HG03460 (cell line): ENCODE results near the gene DCTN4.

ENCODE experiments used
- ATAC-seq: cut with Tn5 transposase; IDR thresholded peaks from one replicate; pipeline ENCODE4 v1.9.1; 2021; ENCODE audit not compliant: unreplicated experiment

Gene DCTN4

DNA sequence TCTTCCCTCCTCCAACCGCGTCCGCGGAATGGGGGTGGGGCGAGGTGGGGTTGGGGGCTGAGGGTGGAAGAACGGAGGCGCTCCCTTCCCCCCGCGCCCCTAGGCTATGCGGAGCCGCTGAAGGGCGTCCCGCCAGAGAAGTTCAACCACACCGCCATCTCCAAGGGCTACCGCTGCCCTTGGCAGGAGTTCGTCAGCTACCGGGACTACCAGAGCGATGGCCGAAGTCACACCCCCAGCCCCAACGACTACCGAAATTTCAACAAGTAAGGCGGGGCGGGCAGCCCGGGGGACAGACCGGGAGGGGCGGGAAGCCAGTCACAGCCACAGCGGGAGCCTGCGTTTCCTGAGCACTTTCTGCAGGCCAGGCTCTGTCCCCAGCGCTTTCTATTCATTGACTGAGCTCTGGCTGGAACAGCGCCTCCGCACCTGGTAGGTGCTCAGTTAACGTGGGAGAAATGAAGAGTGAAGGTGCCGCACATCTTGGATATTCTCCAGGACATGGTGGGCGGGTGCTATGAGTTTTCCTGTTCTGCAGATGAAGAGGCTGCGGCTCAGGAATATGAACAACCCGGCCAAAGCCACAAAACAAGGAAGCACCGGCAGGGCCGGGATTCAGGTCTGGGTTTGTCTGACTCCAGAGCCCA, 86.5 kb downstream of the DCTN4 start:
- ATAC-seq = no peak

DNA sequence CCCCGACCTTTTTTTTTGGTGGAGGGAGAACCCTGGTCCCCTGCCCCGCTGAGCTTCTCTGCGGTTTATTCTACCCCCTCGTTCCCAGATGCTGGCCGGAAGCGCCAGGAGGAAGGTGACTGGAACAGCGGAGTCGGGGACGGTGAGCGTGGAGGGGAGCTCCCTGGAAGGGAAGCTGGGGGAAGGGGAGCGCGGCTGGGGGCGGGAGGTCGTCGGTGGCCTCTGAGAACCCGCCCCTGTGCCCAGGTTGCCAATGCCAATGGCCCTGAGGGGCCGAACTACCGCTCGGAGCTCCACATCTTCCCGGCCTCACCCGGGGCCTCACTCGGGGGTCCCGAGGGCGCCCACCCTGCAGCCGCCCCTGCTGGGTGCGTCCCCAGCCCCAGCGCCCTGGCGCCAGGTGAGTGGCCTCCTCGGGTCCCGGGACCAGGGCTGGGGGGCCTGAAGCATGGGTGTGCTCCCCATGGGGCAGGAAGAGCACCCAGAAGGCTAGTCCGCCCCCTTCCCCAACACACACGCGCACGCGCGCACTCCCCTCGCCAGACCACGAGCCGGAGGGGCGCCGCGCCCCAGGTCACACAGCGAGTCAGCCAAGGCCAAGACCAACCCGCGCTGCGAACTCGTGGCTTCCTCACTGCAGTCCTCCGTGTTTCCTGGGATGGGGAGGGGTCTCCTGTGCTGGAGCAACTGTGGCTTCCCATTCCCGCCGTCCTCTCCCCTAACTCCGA, 87.1 kb downstream of the DCTN4 start:
- ATAC-seq = no peak

DNA sequence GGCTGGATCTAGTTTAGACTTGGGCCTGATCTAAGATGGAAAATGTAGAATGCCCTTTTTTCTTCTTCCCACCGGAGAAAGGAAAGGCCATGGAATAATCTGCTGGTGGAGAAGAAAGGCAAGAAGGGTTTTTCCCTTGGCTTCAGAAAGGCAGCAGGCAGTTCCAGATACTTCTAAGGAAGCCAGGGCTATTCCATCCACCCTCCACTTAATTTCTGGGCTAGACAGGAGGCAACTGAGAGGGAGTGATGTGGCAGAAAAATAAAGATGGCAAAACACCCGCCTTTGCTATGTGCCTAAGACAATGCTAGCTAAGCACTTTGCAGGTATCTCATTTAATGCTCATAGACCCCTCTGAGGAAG, 87.9 kb downstream of the DCTN4 start:
- ATAC-seq = no peak

DNA sequence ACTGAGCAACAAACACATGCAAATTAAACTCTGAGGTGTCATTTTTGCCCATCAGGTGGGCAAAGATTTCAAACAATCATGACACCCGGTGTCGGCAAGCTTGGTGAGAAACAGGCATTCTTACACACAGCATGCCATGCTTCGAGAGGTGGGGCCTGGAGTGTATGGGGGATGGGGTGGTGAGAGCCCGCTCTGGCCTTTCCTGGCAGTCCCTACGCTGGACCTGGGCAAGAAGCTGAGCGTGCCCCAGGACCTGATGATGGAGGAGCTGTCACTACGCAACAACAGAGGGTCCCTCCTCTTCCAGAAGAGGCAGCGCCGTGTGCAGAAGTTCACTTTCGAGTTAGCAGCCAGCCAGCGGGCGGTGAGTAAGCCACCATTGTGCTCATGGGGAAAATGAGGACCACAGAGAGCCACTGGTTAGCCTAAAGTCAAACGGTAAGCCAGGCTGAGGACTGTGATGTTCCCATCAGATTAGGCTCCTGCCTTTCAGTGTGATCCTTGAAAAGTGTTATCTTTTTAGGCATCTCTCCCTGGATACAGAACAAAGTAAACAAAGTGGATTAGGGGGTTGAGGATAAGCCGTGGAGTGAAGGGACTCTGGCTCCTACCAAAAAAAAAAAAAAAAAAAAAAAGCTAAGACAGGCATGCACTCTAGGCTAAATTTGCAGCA, 88.4 kb downstream of the DCTN4 start:
- ATAC-seq = no peak

DNA sequence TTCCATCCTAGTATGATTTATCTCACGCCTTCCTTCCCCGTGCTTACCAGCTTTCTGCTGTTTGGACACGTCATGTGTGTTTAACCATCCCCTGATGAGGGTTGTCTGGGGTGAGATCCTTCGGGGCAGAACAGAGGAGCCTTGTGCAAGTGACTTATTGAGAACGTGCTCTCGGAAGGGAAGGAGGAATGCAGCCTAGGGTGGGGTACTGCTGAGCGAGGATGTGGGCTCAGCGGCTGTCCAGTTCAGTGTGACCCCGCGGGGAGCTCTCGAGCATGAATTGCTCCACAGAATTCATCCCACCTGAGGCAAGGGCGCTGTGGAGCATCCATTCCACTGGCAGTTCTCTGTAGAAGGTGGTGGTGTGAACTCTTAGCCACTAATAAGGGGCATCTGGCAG, 93.8 kb downstream of the DCTN4 start:
- ATAC-seq = no peak

DNA sequence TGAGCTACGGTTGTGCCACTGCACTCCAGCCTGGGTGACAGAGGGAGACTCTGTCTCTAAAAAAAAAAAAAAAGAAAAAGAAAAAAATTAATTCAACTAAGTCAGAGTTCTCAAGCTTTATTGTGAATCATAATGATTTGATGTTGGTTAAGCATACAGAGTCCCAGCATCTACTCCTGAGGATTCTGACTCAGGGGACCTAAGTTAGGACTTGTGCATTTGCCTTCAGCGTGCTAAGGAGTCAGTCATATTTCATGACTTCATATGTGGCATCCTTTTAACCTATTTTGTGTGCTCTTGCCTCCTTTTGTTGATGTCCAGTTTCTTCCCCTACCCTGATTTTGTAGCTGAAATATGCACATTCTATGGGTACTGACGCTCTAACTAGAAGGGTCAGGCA, 94.9 kb downstream of the DCTN4 start:
- no peak for ATAC-seq

DNA sequence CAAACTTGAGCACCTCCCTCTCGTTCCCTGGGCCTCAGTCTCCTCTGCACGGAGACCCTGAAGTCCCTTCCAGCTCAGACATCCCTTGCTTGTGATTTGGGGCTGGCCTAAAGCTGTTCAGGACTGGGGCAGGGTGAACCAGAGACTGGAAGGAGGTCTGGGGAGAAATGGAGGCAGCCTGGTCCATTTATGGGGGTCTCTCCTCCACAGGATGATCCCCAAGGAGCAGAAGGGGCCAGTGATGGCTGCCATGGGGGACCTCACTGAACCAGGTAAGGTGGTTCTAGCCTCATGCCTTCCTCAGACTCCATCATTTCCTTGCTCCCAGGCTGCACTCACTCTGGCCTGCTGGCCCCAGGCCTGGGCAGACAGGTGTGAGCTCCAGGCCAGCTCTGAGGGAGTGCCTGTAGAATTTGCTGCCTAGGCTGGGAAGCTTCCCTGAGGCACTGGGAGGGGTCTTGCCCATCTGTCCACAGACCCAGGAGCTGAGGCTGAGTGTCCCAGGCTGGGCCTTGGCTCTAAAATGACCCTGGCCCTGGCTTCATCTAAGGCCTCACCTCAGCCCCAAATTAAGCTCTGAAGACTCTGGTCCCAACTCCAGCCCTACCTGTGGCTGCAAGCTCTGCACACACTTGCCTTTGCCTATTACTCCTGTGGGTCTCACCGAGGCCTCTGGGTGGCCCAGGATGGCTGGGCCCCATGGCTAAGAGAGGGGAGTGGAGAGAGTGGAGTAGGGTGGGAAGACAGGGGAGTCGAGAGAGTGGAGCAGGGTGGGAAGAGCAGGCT, 95.9 kb downstream of the DCTN4 start:
- ATAC-seq = no peak

DNA sequence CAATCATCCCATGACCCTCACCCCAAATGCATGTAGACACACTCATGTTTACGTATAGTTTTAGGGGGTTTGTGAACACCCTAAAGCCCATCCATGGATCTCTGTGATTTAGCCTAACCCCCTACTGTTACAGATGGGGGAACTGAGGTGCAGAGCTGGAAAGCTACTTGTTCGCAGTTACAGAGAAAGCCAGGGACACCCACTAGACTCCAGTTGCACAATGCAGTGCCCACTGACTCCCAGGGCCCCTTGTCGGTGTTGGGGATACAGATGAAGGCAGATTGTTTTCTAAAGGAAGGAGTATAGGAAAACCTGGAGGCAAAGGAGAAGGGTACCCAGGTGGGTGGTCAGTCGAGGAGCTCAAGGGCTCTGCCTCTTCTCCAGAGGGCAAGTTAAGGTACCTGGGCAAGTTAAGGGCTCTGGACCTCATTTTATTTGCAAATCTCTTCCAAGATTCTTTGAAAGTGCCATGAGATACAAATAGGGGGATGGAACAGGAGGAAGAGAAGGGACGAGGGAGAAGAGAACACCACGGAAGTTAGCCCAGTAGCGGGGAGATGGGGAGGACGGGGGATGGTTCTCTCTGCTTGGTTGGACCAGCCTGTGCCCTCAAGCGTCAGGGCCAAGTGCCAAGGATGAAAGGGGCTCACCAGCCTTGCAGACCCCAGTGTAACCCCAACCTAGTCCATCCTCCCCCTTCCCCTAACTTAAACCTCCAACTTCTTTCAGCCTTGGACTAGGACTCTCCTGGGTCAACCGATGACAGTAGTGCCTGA, 96.8 kb downstream of the DCTN4 start:
- ATAC-seq = no peak

DNA sequence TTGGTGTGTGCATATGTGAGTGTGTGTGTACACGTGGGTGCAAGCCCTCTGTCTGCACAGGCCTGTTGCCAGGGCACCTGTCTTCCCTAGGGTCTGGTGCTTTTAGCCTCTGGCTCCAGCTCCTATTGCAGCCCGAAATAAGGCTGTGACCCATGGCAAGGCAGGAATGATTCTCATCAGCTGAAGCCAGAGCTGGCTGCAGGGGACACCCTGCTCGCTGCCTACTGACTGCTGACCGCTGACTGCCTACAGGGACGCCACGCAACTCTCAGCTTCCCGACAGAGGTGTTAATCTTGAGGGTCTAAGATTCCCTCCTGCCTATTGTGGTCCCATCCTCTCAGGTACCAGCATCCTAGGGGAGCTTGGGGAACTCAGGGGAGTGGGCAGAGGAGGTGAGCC, 97.7 kb downstream of the DCTN4 start, which contains the start of gene MYOZ3:
Gene MYOZ3, plus strand, starts transcription at position 166 of the 400 bp plus-strand sequence. CDS start 1,691 bp downstream, outside the sequence.
- no peak for ATAC-seq

DNA sequence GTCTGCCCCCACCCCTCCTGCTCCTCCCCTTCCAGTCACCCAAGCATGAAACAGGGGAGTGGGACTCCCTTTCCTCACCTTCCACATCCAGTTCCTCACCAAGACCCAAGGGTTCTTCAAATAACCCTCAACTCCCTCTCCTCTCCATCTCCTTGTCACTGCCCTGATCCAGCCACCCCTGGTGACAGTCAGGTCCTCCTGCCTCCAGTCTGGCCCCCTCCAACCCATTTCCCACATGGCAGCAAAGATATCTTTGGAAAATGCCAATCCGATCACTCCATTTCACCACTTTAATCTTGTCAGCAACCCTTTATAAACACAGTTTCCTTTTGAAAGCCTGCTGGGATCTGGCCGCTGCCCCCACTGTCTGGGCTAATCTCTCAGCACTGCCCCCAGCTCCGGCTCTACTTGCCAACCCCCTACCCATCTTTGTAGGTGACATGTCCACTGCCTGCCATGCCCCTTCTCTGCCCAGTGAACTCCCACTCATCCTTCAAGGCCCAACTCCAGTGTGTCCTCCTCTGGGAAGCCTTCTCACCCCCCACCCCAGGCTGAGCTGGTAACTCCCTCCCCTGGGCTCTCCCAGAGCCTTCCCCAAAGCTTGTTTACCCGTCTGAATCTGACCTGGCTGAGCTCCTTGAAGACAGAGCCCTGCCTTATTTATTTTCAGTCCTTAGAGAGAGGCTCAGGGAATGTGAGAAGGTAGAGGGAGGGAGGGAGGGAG, 98.5 kb downstream of the DCTN4 start:
- no peak for ATAC-seq

DNA sequence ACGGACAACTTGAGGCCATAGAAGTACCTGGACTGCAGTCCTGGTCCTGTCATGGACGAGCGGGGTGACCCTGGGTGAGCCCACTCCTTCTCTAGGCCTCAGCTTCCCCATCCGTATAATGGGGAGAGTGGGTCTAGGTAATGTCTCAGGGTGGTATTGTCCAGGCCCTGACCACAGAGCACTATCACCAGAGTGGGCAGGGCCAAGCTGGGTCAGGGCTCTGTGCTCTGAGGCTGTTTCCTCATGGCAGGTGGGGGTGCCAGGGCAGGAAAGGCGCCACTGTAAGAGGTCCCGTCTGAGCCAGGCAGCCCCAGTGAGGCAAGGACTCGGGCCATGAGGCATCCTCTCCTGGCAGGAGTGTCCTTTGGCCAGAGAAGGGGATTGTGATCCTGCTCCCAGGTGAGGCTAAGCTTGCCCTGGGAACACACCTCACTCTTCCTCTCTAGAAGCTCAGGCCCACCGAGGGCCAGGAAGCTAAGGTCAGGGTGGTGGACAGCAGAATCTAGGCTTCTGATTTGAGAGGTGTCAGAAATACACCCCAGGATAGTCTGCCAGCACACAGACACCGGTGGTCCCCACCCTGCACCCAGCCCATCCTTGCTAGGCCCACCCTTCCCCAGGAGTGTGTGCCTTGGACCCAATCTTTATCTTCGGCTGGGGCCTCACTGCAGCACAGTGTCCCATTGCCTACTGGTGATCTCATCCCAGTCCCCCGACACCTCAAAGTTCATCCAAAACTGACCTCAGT, 99.3 kb downstream of the DCTN4 start:
- no peak for ATAC-seq

DNA sequence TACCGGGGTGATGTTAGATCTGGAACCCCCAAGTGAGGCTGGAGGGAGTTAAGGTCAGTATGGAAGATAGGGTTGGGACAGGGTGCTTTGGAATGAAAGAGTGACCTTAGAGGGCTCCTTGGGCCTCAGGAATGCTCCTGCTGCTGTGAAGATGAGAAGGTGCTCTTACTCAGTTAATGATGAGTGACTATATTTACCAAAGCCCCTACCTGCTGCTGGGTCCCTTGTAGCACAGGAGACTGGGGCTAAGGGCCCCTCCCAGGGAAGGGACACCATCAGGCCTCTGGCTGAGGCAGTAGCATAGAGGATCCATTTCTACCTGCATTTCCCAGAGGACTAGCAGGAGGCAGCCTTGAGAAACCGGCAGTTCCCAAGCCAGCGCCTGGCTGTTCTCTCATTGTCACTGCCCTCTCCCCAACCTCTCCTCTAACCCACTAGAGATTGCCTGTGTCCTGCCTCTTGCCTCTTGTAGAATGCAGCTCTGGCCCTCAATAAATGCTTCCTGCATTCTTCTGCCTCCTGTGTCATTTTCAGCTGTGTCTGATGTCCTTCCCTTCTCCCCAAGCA, 100.0 kb downstream of the DCTN4 start:
- no peak for ATAC-seq
